ENCODE measurements around the gene MFSD12. TPM values are rescaled to one million over a fixed set of nuclear protein-coding genes. Genes with fewer than 3 reads are reported as not detected.

The MFSD12 gene
- total RNA-seq, 1 experiment from 2014 or later: 121 TPM

GRCh38 chr19:3494559-3494958 lies 62.8 kb downstream of the MFSD12 start:
- no peaks in the 10 kb centered on the region; the same call in 1 of the 2 replicates for H3K36me3 ChIP-seq (ENCODE audit: low read depth, low read length)
- POLR2A ChIA-PET (ENCODE audit: unreplicated experiment): no interaction called here

More at GRCh38 chr19:3494559-3494958, 62.8 kb downstream of the MFSD12 start:
- TF ChIP-seq EZH2phosphoT487 (IDR thresholded peaks at IDR 0.05; ENCODE audit: borderline replicate concordance, low read length): no peak
- TF ChIP-seq EZH2 (IDR thresholded peaks at IDR 0.05; ENCODE audit: low read length, unreplicated experiment): no peak
- TF ChIP-seq, protein P1, sequence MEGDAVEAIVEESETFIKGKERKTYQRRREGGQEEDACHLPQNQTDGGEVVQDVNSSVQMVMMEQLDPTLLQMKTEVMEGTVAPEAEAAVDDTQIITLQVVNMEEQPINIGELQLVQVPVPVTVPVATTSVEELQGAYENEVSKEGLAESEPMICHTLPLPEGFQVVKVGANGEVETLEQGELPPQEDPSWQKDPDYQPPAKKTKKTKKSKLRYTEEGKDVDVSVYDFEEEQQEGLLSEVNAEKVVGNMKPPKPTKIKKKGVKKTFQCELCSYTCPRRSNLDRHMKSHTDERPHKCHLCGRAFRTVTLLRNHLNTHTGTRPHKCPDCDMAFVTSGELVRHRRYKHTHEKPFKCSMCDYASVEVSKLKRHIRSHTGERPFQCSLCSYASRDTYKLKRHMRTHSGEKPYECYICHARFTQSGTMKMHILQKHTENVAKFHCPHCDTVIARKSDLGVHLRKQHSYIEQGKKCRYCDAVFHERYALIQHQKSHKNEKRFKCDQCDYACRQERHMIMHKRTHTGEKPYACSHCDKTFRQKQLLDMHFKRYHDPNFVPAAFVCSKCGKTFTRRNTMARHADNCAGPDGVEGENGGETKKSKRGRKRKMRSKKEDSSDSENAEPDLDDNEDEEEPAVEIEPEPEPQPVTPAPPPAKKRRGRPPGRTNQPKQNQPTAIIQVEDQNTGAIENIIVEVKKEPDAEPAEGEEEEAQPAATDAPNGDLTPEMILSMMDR (conservative IDR thresholded peaks at IDR 0.05; ENCODE audit: low read depth, low read length): no peak
- H2AFZ ChIP-seq (ENCODE audit: low read length): no peak overlapping the region
- no TSS peak for BruUV-seq (replicated peaks)
- ATAC-seq: no peak
- no peaks in the 10 kb centered on the region for H4K20me1 ChIP-seq (ENCODE audit: low read length)
- H3K9ac ChIP-seq (ENCODE audit: low read length): no peak overlapping the region
- no peaks in the 10 kb centered on the region for H3F3A ChIP-seq (ENCODE audit: low read length, unreplicated experiment)
- H3K27me3 ChIP-seq (ENCODE audit: low read length): no peaks in the 10 kb centered on the region
- intact Hi-C loops (cut with micrococcal nuclease): no loop called here
- DNase-seq: no peak
- peaks cover 24% of the 10 kb centered on the region for H3K79me2 ChIP-seq (ENCODE audit: low read length)
- no peak overlapping the region for H3K27ac ChIP-seq (ENCODE audit: low read length)
- H3K4me1 ChIP-seq (ENCODE audit: insufficient read depth, low read length): 0 out of 2 replicates have a peak, but pooled peaks cover 7% of the 10 kb centered on the region
- H3K4me3 ChIP-seq (ENCODE audit: low read length): no peak overlapping the region
- no peaks in the 10 kb centered on the region for H3K9me2 ChIP-seq (replicated peaks; ENCODE audit: low read length)
- H3K9me3 ChIP-seq (ENCODE audit: low read length): no peaks in the 10 kb centered on the region
- no peak overlapping the region for H3K4me2 ChIP-seq (ENCODE audit: low read length)
- CTCF ChIA-PET: no interaction called here

Other genes with a start within 250 kb of the MFSD12 start
- gene NFIC, start 191.0 kb downstream of the MFSD12 start, total RNA-seq (2014; rRNA removed): 31.7 and 49.6 TPM in 2 replicates
- 0.36 and 0.69 TPM in 2 replicates for gene SMIM24, start 77.1 kb downstream of the MFSD12 start, total RNA-seq (2014; rRNA removed)
- not detected in 2 replicates for gene SMIM44, start 74.1 kb downstream of the MFSD12 start, total RNA-seq (2014; rRNA removed)
- 51.4 and 58.3 TPM in 2 replicates for gene DOHH, start 56.9 kb downstream of the MFSD12 start, total RNA-seq (2014; rRNA removed)
- 53.6 and 77.9 TPM in 2 replicates for gene FZR1, start 51.3 kb downstream of the MFSD12 start, total RNA-seq (2014; rRNA removed)
- gene TEKTIP1, start 18.4 kb downstream of the MFSD12 start, total RNA-seq (2014; rRNA removed): not detected in 2 replicates
- gene HMG20B, start 15.4 kb upstream of the MFSD12 start, total RNA-seq (2014; rRNA removed): 146 and 210 TPM in 2 replicates
- gene GIPC3, start 27.9 kb upstream of the MFSD12 start, total RNA-seq (2014; rRNA removed): 0.18 TPM in 1 of 2 replicates, not detected in the other
- gene TBXA2R, start 49.3 kb upstream of the MFSD12 start, total RNA-seq (2014; rRNA removed): 0.77 and 1.0 TPM in 2 replicates
- gene CACTIN, start 69.2 kb upstream of the MFSD12 start, total RNA-seq (2014; rRNA removed): 47.8 and 51.3 TPM in 2 replicates
- gene PIP5K1C, start 142.9 kb upstream of the MFSD12 start, total RNA-seq (2014; rRNA removed): 16.1 and 21.2 TPM in 2 replicates
- 11.7 and 14.3 TPM in 2 replicates for gene TJP3, start 150.8 kb upstream of the MFSD12 start, total RNA-seq (2014; rRNA removed)
- gene APBA3, start 204.1 kb upstream of the MFSD12 start, total RNA-seq (2014; rRNA removed): 21.4 and 23.9 TPM in 2 replicates
- gene MRPL54, start 205.1 kb upstream of the MFSD12 start, total RNA-seq (2014; rRNA removed): 73.9 and 80.8 TPM in 2 replicates
- not detected in 2 replicates for gene RAX2, start 214.6 kb upstream of the MFSD12 start, total RNA-seq (2014; rRNA removed)
- gene MATK, start 228.8 kb upstream of the MFSD12 start, total RNA-seq (2014; rRNA removed): not detected in 2 replicates

Data from PC-3 (cell line).